Skeletal muscle tissue (tissue), 4 donors: ENCODE results near the gene TMEM86B. TPM values are rescaled to one million over a fixed set of nuclear protein-coding genes. Genes with fewer than 3 reads are reported as not detected.

Source experiments
- H3K27ac ChIP-seq: one replicate; pipeline ENCODE4 v1.7.0; 2013; ENCODE audit warnings: mild to moderate bottlenecking, low read depth, low read length, inconsistent platforms
- H3K27me3 ChIP-seq, 3 donors: one replicate each; pipeline ENCODE4 v1.7.0; 2013; ENCODE audit warnings: low read length in 3 of 3; ENCODE audit not compliant: control insufficient read depth in 3 of 3, insufficient read depth in 3 of 3
- H3K36me3 ChIP-seq, 3 donors: one replicate each; pipeline ENCODE4 v1.7.0; 2013; ENCODE audit warnings: low read length in 3 of 3; ENCODE audit not compliant: control insufficient read depth in 3 of 3, insufficient read depth in 3 of 3
- H3K4me1 ChIP-seq, 3 donors: one replicate each; pipeline ENCODE4 v1.7.0; 2013; ENCODE audit warnings: low read length in 3 of 3, mild to moderate bottlenecking in 3 of 3; ENCODE audit not compliant: control insufficient read depth in 3 of 3, insufficient read depth in 3 of 3
- H3K4me3 ChIP-seq, 3 donors: one replicate each; pipeline ENCODE4 v1.7.0; 2013; ENCODE audit warnings: low read length in 3 of 3
- H3K9ac ChIP-seq, 3 donors: one replicate each; pipeline ENCODE4 v1.7.0; 2013; ENCODE audit warnings: low read length in 3 of 3, mild to moderate bottlenecking in 3 of 3, moderate library complexity in 2 of 3, low read depth in 1 of 3
- H3K9me3 ChIP-seq, 3 donors: one replicate each; pipeline ENCODE4 v1.7.0; 2013; ENCODE audit warnings: low read length in 3 of 3; ENCODE audit not compliant: control insufficient read depth in 3 of 3
- total RNA-seq: library from RNA; depleted of rRNA; stranded (reverse); fragments of >200 nt; gene quantifications from one replicate; pipeline ENCODE4 v1.2.3, GENCODE V29; 2014
- donor health status: Osteomylitis.

TMEM86B gene
- total RNA-seq, 1 donor from 2014 or later = 0.52 TPM

DNA sequence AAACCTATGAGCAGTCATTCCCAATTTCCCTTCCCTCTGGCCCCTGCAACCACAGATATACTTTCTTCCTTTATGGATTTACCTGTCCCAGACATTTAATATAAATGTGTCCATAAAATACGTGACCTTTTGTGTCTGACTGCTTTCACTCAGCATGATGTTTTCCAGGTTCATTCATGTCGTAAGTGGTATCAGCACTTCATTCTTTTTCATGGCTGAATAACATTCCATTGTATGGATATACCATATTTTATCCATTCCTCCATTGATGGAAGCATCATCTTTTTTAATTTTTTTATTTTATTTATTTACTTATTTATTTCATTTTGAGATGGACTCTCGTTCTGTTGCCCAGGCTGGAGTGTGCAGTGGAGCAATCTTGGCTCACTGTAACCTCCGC is 38.3 kb upstream of the TMEM86B start:
- Histone ChIP-seq H3K36me3 (peaks cover 9 to 20% (median 11%) of the 10 kb centered on the region in 3 donors), H3K9me3 (no peaks in the 10 kb centered on the region), H3K4me3 (no peak overlapping the region), H3K27me3 (no peaks in the 10 kb centered on the region), H3K4me1 (no peaks in the 10 kb centered on the region), H3K27ac (no peak overlapping the region), H3K9ac (no peak overlapping the region)

DNA sequence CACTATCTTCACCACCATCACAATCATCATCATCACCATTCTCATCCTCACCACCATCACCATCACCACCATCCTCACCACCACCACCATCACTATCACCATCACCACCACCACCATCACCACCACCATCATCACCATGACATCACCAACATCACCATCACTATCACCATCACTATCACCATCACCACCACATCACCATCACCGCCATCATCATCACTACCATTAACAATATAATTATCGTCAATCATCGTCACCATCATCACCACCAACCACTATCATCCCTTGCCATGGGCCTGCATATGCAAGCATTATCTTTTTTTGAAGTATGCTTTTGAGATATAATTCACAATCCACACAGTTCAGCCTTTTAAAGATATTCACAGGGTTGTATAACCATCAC is 37.8 kb upstream of the TMEM86B start:
- Histone ChIP-seq H3K9ac (no peak overlapping the region), H3K27ac (no peak overlapping the region), H3K36me3 (peaks cover 9 to 20% (median 11%) of the 10 kb centered on the region in 3 donors), H3K4me1 (no peaks in the 10 kb centered on the region), H3K4me3 (no peak overlapping the region), H3K9me3 (no peaks in the 10 kb centered on the region), H3K27me3 (no peaks in the 10 kb centered on the region)

DNA sequence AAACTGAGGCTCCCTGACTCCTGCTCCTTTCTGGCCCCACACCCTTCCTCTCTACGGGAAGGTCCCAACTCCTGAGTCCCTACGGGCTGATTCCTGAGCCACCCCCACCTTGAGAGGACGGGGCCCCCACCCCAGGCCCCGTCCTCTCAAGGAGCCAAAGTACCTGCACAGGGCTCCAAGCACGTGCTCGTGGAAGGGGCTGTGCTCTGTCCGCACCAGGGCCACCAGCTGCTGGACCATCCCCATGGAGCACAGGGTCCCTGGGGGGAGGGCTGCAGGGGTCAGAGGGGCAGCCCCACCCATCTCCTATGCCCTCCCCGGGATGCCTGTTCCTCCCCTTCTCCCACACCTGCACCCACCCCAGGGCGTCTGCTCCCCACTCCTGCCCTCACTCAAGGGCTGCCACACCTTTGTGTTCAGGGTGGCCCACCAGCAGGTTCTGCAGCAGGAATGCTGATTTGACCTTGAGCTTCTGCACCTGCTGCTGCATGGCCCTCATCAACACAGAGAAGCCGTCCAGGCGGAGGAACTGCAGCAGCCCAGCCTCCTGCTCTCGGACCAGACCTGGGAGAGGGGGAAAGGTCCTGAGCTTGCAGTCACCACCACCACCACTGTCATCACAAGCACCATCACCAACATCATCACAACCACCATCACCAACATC is 37.3 kb upstream of the TMEM86B start:
- Histone ChIP-seq H3K9ac (no peak overlapping the region), H3K36me3 (peaks cover 9 to 18% (median 9%) of the 10 kb centered on the region in 3 donors)

DNA sequence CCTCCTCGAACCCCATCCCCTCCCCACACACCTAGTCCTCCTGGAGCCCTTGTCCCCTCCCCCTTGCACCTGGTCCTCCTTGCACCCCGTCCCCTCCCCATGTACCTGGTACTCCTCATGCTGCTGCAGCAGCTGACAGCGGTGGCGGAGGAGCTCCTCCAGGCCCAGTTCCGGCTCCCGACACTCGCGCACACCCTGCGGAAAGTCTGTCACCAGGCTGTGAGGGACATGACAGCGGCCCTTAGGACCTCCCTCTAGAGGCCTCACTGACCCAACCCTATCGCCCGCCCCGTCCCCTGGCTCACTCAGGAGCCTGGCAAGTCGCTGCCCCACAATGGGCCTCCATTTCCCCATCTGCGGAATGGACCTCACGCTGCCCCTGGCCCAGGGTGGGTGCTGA is 36.6 kb upstream of the TMEM86B start:
- Histone ChIP-seq H3K9me3 (no peaks in the 10 kb centered on the region), H3K27me3 (no peaks in the 10 kb centered on the region), H3K27ac (no peak overlapping the region), H3K4me1 (peaks cover 0 to 3% (median under 1%) of the 10 kb centered on the region in 3 donors), H3K4me3 (no peak overlapping the region), H3K36me3 (peaks cover 4 to 13% (median 5%) of the 10 kb centered on the region in 3 donors), H3K9ac (no peak overlapping the region)

More for the DNA sequence above, 37.3 kb upstream of the TMEM86B start:
- H3K4me3 ChIP-seq = no peak overlapping the region
- no peak overlapping the region for H3K27ac ChIP-seq
- no peaks in the 10 kb centered on the region for H3K9me3 ChIP-seq
- H3K4me1 ChIP-seq = no peaks in the 10 kb centered on the region
- no peaks in the 10 kb centered on the region for H3K27me3 ChIP-seq

DNA sequence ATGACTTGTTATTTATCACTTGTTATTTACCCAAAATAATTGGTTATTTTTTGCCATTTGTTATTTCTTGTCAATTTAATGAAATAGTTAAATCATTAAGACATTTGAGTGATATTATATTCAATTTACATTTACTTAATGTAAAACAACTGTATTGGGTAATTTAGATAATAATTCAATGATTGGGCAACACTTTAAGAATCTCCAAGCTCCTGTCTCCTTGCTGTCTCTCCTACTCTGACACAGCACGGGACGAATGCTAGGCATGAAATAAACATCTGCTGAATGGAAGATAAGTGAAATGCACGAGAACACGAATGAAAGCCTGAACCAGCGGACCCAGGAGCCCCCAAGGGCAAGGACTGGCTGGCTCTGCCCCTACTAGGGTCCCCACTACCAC is 36.0 kb upstream of the TMEM86B start:
- peaks cover 5 to 9% (median 7%) of the 10 kb centered on the region in 3 donors for H3K4me1 ChIP-seq
- no peak overlapping the region for H3K4me3 ChIP-seq

DNA sequence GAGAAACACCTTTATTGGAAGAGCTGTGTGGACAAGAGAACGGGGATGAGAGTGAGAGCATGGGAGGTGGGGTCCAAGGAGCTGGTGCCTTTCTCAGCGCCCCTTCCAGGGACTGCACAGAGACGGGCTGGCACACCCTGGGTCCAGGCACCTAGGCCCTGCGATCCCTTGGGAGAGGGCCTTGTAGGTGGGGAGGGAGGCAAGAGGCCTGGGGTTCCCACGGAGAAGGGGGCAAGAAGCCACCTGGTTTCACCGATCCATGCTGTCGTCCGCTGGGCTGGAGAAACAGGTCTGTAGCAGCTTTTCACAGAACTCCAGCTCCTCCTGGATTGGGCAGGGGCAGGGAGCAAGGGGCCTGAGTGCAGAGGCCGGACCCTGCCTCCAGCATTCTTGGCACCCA is 33.8 kb upstream of the TMEM86B start:
- Histone ChIP-seq H3K9ac (no peak overlapping the region), H3K4me3 (no peak overlapping the region), H3K36me3 (peaks cover 0 to 5% (median 2%) of the 10 kb centered on the region in 3 donors), H3K9me3 (no peaks in the 10 kb centered on the region), H3K4me1 (peaks cover 13 to 20% (median 18%) of the 10 kb centered on the region in 3 donors), H3K27ac (no peak overlapping the region), H3K27me3 (no peaks in the 10 kb centered on the region)

More for the DNA sequence above, 36.0 kb upstream of the TMEM86B start:
- no peak overlapping the region for H3K9ac ChIP-seq
- H3K27me3 ChIP-seq = no peaks in the 10 kb centered on the region
- no peaks in the 10 kb centered on the region for H3K9me3 ChIP-seq
- no peak overlapping the region for H3K27ac ChIP-seq
- peaks cover 2 to 8% (median 3%) of the 10 kb centered on the region in 3 donors for H3K36me3 ChIP-seq

DNA sequence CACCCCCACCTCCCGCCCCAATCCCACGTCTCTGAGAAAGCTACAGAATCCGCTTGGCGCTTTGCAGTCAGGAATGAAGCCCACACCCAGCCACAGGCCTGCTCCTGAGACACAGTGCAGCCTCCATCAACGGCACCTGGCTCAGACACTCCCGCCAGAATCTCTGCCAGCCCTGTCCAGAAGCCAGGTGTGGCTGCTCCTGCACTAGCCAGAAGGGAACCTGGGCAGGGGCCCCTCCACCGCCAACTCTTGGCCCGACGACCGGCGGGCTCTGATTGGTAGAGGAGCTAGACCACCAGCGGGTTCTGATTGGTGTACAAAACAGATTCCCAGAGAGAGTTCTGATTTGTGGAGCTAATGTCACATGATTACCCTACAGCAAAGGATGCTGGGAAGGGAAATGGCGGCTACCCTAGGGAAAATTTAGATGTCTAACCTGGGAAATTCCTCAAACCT is 33.1 kb upstream of the TMEM86B start:
- H3K27ac ChIP-seq = no peak overlapping the region
- no peaks in the 10 kb centered on the region for H3K9me3 ChIP-seq
- peaks cover 19 to 26% (median 25%) of the 10 kb centered on the region in 3 donors for H3K4me1 ChIP-seq
- H3K9ac ChIP-seq = no peak overlapping the region
- H3K36me3 ChIP-seq = peaks cover 0 to 5% (median 2%) of the 10 kb centered on the region in 3 donors
- H3K27me3 ChIP-seq = no peaks in the 10 kb centered on the region
- no peak overlapping the region for H3K4me3 ChIP-seq

DNA sequence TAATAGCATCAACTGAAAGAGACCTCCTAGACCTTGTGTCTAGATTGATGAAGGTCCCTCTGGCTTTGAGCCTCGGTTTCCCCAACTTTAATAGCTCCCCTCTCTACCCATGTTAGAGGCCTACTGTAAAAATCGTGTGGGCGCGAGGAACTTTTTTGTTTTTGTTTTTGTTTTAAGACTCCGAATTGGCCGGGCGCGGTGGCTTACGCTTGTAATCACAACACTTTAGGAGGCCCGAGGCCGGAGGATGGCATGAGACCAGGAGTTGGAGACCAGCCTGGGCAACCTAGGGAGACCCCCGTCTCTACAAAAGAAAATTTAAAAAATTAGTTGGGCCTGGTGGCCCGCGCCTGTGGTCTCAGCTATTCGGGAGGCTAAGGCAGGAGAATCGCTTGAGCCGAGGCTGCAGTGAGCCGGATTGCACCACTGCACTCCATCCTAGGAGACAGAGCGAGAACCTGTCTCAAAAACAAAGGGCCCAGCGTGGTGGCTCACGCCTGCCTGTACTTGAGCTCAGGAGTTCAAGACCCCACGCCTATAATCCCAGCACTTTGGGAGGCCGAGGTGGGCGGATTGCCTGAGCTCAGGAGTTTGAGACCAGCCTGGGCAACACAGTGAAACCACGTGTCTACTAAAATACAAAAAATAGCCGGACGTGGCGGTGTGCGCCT is 31.1 kb upstream of the TMEM86B start:
- peaks cover 0 to 5% (median 4%) of the 10 kb centered on the region in 3 donors for H3K36me3 ChIP-seq
- no peaks in the 10 kb centered on the region for H3K9me3 ChIP-seq
- peak overlapping the region; percentile 74 to 79 (median 77) for H3K4me3 ChIP-seq
- H3K27me3 ChIP-seq = no peaks in the 10 kb centered on the region
- H3K27ac ChIP-seq = peak overlapping the region; percentile 94
- peak overlapping the region; percentile 89 to 94 (median 89) for H3K9ac ChIP-seq
- H3K4me1 ChIP-seq = peaks cover 38 to 47% (median 45%) of the 10 kb centered on the region in 3 donors

DNA sequence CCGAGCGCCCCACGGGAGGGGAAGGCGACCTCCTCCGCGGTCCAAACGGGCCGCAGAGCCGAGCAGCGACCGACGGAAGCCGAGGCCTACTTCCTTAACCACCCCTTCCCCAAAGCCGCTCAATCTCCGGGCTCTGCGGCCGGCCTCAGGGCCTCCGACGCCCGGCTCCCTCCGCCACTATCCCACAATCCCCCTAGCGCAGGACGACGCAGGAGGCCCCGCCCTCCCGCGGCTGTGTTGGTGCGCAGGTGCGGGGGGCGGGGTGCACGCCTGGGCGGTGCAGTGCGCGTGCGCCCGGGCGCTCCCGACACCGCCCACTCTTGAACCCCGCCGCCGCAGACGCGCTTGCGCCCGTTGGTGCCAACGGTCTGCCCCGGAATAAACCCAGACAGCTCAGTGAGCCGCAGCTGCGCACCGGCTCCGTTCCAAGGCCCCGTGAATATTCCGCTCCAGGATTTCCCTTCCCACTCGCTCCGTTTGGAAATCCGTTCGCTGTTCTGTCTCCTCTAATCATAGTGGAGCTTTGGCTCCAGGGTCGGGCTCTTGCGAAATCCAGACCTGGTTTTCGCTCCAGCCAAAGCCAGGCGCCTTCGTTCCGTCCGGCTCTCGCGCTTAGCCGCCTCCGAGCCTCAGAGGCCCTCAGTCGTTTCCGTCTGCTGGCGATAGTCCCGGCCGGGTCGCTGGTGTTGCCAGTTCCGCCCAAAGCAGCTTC is 30.4 kb upstream of the TMEM86B start, which contains the start of gene PPP6R1:
TSS of gene PPP6R1 (minus strand) at position 190 of the 712 bp plus-strand sequence. CDS start 11,914 bp downstream, outside the sequence.
- peaks cover 0 to 5% (median 4%) of the 10 kb centered on the region in 3 donors for H3K36me3 ChIP-seq
- peak within 1 kb of the TSS; percentile 86 to 92 (median 90) for H3K4me3 ChIP-seq
- H3K9ac ChIP-seq = peak within 1 kb of the TSS; percentile 93 to 96 (median 94)
- peak within 1 kb of the TSS; percentile 94 for H3K27ac ChIP-seq
- no peaks in the 10 kb centered on the region for H3K27me3 ChIP-seq
- peaks cover 44 to 54% (median 51%) of the 10 kb centered on the region in 3 donors for H3K4me1 ChIP-seq
- H3K9me3 ChIP-seq = no peaks in the 10 kb centered on the region
